Neuron (in vitro differentiated cells): ENCODE measurements around the gene SEMA3G.

ENCODE experiments used
- H2AFZ ChIP-seq: one replicate; pipeline ENCODE4 v1.6.1; 2013; ENCODE audit warnings: low read depth, mild to moderate bottlenecking, inconsistent platforms, low read length, moderate library complexity
- H3K27me3 ChIP-seq: one replicate; pipeline ENCODE4 v1.6.1; 2013; ENCODE audit warnings: low read length; ENCODE audit not compliant: insufficient read depth
- H3K36me3 ChIP-seq: one replicate; pipeline ENCODE4 v1.6.1; 2013; ENCODE audit warnings: low read length; ENCODE audit not compliant: insufficient read depth
- H3K4me1 ChIP-seq: one replicate; pipeline ENCODE4 v1.6.1; 2013; ENCODE audit warnings: low read length; ENCODE audit not compliant: insufficient read depth
- H3K4me3 ChIP-seq: 2 replicates; pipeline ENCODE4 v1.5.1; 2013; ENCODE audit warnings: mild to moderate bottlenecking, low read length, moderate library complexity
- H3K9me3 ChIP-seq: one replicate; pipeline ENCODE4 v1.6.1; 2013; ENCODE audit warnings: low read length

SEMA3G gene

DNA sequence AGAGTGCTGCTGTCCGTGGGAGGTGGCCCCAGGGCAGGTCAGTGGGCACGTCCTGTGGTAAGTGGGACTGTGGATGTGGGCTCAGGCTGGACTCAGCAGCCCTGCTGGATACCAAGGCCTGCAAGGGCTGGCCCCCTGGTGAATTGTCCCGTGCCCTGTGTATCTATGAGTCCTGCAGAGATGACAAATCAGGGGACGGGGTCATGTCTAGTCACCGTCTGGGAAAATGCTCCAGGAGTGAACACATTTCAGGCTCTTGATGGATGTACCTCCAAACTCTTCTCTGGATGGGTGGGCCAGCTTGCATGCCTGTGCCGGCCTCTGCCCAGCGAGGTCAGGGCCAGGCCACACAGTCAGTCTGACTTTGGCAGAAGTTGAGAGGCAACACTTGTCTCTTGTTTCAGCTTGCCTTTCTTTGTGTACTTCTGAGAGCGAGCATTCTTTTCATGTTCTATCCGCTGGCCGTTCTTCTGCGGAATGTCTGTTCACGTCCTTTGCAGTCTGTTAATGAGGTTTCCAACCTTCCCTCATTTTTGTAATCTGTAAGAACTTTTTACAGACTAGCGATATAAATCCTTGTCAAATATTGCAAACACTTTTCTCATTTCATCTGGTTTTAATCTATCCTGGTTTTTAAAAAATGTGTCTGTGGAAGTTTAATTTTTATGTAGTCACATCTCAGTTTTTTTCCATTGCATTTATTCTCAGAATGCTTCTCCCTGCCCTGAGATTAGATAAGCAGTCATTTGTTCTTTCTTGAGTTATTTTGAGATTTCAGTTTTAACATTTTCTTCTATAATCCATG, 38.9 kb upstream of the SEMA3G start:
- Histone ChIP-seq H3K36me3 (peaks cover 77% of the 10 kb centered on the region), H3K4me1 (peaks cover 19% of the 10 kb centered on the region), H3K4me3 (no peak overlapping the region), H3K27me3 (no peaks in the 10 kb centered on the region), H3K9me3 (no peaks in the 10 kb centered on the region), H2AFZ (no peak overlapping the region)

DNA sequence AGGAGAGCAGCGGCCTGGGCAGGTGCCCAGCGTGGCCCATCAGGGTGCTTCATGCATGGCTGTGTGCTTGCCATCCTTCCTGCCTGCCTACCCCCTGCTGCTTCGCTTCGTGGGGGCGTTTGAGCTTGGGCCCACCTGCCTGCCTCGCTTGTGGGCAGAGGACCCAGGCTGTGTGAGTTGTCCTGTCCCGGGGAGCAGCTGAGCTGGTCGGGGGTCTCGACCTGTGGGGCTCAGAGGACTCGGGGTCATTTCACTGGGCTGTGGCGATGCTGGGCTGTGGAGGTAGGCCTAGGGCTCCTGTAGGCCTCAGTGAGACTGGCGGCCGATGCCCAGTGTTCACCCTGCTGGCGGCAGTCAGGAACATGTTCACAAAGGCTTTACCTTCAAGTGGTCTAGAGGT, 38.2 kb upstream of the SEMA3G start:
- H3K27me3 ChIP-seq = no peaks in the 10 kb centered on the region
- H3K4me3 ChIP-seq = no peak overlapping the region
- peaks cover 77% of the 10 kb centered on the region for H3K36me3 ChIP-seq

DNA sequence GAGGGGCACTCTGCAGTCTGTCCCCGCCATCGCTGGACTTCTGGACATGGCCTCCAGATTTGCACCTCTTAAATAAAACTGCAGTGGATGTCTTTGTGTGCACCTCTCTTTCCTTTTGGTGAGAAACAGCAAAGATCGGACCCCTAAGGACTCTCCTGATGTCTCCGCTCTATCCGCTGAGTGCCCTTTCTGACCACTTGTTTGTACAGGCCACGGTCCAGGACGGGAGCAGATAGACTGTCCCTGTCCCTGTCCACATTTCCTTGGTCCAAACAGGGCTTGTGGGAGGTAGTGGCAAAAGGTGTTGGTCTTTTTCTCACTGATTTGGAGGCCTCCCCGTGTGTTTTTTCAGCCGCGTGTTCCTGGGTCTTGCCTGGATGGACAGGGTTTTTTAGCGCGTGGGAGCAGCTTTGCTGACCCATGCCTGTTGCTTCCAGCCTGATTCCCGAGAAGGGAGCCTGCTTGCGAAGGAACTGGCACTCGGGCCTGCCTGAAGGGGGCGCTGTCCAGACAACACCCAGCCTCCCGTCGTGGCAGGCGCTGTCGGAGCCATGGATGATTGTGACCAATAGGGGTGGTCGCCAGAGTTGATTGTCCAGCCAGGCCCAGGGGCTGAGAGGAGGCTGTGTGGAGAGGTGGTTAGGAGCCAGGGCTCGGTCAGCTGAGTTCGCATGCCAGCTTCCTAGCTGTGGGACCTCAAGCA, 37.1 kb upstream of the SEMA3G start:
- H3K27me3 ChIP-seq = no peaks in the 10 kb centered on the region
- H3K4me3 ChIP-seq = no peak overlapping the region
- H3K36me3 ChIP-seq = peaks cover 77% of the 10 kb centered on the region
- peaks cover 19% of the 10 kb centered on the region for H3K4me1 ChIP-seq
- no peaks in the 10 kb centered on the region for H3K9me3 ChIP-seq
- no peak overlapping the region for H2AFZ ChIP-seq

More for the DNA sequence above, 38.2 kb upstream of the SEMA3G start:
- Histone ChIP-seq H2AFZ (no peak overlapping the region), H3K4me1 (peaks cover 19% of the 10 kb centered on the region), H3K9me3 (no peaks in the 10 kb centered on the region)

DNA sequence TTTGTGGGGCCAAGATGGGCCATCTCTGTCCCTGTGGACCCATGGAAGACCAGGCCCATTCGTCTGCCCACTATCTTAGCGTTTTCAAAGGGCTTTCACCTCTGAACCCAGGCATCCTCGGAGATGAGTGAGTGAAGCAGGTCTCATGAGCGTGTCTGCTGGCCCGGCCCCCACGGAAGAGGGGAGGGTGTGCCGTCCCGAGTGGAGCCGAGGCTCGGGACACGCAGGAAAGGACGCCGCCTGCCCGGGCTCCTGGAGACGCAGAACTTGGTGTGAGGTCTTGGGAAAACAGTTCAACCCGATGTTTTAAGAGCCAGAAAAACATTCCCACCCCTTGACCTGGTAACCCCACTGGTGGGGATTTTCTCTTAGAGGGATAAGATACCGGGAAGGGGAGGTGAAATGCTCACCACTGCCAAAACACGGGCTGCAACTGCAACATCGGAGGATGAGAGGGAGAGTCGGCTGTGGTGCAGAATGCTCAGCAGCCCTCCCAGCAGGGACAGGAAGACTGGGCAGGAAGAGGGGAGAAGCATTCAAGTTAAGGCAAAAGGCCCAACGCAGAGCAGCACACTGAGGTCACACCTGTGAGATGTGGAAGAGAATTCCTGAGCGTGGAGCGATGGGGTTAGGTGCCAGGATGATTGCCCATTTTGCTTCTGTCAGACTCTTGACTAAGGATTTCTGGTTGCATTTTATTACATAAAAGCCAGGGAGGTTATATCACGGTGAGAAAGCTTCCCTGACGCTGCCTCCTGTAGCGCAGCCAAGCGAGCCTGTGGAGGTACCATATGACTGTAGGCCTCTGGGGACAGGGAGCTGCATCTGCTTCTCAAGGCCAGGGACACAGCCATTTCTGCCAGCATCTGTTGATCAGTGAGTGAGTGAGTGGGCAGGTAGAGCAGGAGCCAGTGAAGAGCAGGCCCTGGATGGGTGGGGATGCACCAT, 36.1 kb upstream of the SEMA3G start:
- H3K9me3 ChIP-seq = no peaks in the 10 kb centered on the region
- no peak overlapping the region for H3K4me3 ChIP-seq
- H3K36me3 ChIP-seq = peaks cover 75% of the 10 kb centered on the region
- H3K27me3 ChIP-seq = no peaks in the 10 kb centered on the region
- no peak overlapping the region for H2AFZ ChIP-seq
- H3K4me1 ChIP-seq = peaks cover 19% of the 10 kb centered on the region

DNA sequence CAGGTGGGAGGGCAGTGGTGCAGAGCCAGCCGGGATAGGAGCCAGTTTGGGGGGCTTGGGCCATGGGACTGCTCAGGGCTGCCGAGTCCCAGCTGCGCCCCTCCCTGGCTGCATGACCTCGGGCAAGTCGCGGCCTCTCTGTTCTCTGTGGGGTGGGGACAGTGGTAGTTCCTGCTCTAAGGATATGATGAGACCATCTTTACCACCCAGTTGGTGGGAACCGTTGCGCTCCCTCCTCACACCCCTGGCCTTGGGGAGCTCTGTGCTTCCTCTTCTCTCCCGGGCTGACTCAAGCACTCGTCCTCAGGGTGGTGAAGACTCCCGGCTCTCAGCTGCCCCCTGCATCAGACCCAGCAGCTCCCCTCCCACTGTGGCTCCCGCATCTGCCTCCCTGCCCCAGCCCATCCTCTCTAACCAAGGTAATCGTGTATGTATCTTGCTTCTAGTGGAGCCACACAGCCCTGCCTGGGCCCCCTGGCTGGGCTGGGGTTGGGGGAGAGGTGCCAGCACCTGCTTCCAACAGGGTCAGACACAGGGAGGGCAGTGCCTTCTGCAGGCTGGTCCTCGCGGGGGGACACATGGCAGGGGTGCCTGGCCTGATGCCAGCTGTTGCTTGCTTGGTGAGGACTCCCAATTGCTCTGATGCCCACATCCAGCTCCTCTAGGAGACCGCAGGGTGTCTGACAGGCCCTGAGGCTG, 35.1 kb upstream of the SEMA3G start:
- Histone ChIP-seq H3K27me3 (no peaks in the 10 kb centered on the region), H3K4me1 (peaks cover 19% of the 10 kb centered on the region), H3K9me3 (no peaks in the 10 kb centered on the region), H3K4me3 (no peak overlapping the region), H2AFZ (no peak overlapping the region), H3K36me3 (peaks cover 76% of the 10 kb centered on the region)

DNA sequence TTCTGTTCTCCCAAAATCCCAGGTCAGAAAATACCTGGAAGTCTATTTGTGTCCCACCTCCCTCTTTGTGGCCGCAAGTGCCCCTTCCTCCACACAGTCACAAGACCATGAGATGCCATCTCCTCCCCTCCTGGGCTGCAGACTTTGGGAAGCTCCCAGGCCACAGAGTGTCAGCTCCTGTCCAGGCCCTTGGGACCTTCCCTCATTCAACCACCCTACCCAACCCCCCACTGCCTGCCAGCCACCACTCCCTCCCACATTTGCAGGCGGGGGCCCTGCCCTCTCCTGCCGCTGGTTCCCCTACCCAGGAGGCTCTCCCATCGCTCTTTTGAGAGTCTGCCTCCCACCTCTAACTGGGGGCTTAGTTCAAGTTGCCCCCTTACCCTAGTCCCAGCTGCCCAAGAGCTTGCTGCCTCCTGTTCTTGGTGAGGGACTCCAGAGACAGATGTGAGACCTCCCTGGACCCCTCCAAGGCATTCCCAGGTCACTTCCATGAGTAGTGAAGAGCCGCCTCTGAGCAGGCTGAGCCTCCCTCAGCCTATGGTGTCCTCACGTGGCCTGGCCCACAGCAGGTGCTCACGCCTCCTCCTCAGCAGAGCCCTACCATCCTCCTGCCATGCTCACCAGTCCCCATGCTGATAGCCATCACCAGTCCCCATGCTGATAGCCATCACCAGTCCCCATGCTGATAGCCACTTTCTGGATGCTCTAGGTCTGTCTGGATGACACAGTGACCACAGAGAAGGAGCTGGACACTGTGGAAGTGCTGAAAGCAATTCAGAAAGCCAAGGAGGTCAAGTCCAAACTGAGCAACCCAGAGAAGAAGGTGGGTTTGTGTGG, 34.4 kb upstream of the SEMA3G start:
- Histone ChIP-seq H2AFZ (no peak overlapping the region), H3K9me3 (no peaks in the 10 kb centered on the region), H3K36me3 (peaks cover 80% of the 10 kb centered on the region), H3K4me1 (peaks cover 16% of the 10 kb centered on the region), H3K27me3 (no peaks in the 10 kb centered on the region), H3K4me3 (no peak overlapping the region)

DNA sequence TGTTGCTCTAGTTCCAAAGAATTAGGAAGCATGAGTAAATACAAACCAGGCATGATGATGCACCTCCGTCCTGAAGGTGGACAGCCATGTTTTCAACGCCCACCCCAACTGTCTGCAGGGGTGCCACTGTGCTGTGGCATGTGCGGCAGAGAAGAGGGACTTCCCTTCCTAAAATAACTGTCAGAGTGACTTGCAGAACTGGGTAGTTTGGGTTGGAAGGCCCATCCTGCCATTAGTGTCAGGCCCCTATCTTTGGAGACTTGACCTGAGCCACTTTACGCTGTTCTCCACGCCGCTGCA, 32.8 kb upstream of the SEMA3G start:
- H3K36me3 ChIP-seq = peaks cover 93% of the 10 kb centered on the region
- H3K4me1 ChIP-seq = peaks cover 1% of the 10 kb centered on the region
- no peaks in the 10 kb centered on the region for H3K9me3 ChIP-seq
- no peak overlapping the region for H3K4me3 ChIP-seq
- H3K27me3 ChIP-seq = no peaks in the 10 kb centered on the region
- no peak overlapping the region for H2AFZ ChIP-seq

DNA sequence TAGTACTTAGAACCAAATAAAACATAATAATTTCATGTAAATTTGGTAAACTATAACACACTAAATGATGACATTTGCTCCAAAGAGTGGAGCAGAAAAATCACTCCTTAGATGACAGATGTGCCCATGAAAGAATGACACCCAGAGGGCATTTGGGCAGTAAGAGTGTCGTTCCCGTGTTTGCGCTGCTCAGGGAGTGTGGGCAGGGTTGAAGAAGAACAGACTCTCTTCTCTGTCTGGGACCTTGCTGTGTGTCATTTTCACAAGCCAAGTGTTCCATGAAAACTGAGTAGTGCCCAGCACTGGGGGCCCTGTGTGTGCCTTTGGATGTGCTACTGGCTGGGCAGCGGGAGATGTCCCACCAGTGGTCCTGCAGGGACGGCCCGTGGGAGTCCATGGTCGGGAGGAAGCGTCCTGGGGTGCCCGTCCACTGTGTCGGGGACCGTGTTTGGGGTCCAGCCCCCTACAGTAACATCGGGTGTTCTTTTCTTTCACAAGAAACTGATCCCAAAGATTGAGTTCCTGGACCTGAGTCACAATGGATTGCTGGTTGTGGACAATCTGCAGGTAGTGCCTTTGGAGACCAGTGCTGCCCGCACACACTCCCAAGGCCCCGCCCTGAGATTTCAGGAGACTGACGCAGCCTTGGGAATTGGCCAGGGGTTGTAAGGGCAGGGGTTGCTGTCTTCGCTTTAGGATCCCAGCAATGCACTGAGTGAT, 32.3 kb upstream of the SEMA3G start:
- no peaks in the 10 kb centered on the region for H3K9me3 ChIP-seq

DNA sequence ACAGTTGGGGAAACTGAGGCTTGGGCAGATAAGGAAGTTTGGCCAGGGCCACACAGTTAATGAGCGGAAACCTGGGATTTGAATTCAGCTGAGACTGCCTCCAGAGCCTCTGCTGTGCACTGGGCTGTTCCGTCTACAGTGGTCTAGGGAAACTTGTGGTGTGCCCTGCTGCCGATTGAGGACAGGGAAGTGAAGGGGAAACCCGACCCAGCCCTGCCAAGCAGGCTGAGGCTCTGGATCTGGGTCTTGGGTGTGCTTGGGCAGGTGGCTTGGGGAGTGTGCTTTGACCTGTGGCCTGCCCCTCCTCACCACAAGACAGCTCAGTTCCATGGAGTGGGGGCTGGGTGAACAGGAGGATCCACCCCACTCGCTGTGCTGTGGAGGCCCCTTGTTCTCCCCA, 28.1 kb upstream of the SEMA3G start:
- H3K9me3 ChIP-seq = no peaks in the 10 kb centered on the region
- H3K27me3 ChIP-seq = no peaks in the 10 kb centered on the region
- peaks cover 76% of the 10 kb centered on the region for H3K36me3 ChIP-seq
- no peak overlapping the region for H3K4me3 ChIP-seq
- no peaks in the 10 kb centered on the region for H3K4me1 ChIP-seq
- no peak overlapping the region for H2AFZ ChIP-seq

More for the DNA sequence above, 32.3 kb upstream of the SEMA3G start:
- Histone ChIP-seq H3K4me1 (no peaks in the 10 kb centered on the region), H3K27me3 (no peaks in the 10 kb centered on the region), H2AFZ (no peak overlapping the region), H3K4me3 (no peak overlapping the region), H3K36me3 (peaks cover 93% of the 10 kb centered on the region)

DNA sequence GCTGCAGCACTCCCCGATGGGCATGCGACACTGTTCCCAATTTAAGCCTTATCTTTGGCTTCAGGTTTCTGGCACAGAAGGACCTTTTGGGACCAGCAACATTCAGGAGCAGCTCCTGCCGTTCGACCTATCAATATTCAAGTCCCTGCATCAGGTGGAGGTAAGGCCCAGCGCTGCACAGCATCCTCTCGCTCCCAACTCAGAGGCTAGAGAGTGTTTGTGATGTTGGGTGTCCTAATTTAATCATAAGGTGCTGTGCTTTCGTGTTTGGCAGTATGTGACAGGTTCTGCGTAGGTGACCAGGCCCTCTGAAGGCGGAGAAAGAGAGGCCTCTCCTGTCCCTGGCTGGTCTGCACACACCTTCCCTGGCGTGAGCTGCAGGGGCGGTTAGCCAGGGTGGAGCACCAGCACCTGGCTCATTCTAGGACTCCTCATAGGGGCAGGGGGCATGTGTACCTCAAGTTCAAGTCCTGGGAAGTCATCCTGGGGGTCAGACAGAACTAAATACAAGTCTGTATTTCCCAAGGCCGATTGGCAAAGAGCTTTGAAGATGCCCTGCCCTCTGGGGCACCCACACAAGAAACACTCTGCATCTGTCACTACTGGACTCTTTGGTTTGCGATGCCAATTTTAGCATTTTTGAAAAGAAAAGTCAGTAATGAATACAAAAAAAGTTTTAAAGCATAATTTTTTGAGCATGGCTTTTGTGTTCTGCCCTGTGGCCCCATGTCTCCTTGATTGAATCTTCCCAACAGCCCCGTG, 27.5 kb upstream of the SEMA3G start:
- H3K9me3 ChIP-seq = no peaks in the 10 kb centered on the region
- no peaks in the 10 kb centered on the region for H3K27me3 ChIP-seq
- no peaks in the 10 kb centered on the region for H3K4me1 ChIP-seq
- H3K36me3 ChIP-seq = peaks cover 73% of the 10 kb centered on the region
- no peak overlapping the region for H2AFZ ChIP-seq
- no peak overlapping the region for H3K4me3 ChIP-seq
